ENCODE measurements around the gene MEIKIN.

GRCh38 chr5:131953969-131954368 lies 8.5 kb upstream of the MEIKIN start:
- TF ChIP-seq CTCF (IDR thresholded peaks at IDR 0.05; ENCODE audit: low read depth, low read length, missing input control) (no peak), JUND (IDR thresholded peaks at IDR 0.05) (no peak), RAD21 (IDR thresholded peaks at IDR 0.05) (no peak), SP1 (IDR thresholded peaks at IDR 0.05) (no peak)
- TF ChIP-seq, protein P1, sequence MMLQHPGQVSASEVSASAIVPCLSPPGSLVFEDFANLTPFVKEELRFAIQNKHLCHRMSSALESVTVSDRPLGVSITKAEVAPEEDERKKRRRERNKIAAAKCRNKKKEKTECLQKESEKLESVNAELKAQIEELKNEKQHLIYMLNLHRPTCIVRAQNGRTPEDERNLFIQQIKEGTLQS (IDR thresholded peaks at IDR 0.05), result no peak
